Effector memory CD4-positive, alpha-beta T cell (primary cell): Measurements from ENCODE around the gene TTBK1.

ENCODE experiments used
- DNase-seq, 3 donors: peaks; one replicate each; pipeline ENCODE4 v3.0.0-alpha.2; 2020
- H3K27ac ChIP-seq: 2 replicates; pipeline ENCODE4 v1.7.0; 2013; ENCODE audit warnings: mild to moderate bottlenecking, low read length, moderate library complexity; ENCODE audit not compliant: insufficient read depth, poor library complexity, severe bottlenecking
- H3K27me3 ChIP-seq: replicated peaks from 2 replicates; pipeline ENCODE4 v1.7.0; 2013; ENCODE audit warnings: mild to moderate bottlenecking, low read length; ENCODE audit not compliant: insufficient read depth, control insufficient read depth, poor library complexity, severe bottlenecking
- H3K36me3 ChIP-seq: 2 replicates; pipeline ENCODE4 v1.7.0; 2013; ENCODE audit warnings: mild to moderate bottlenecking, low read length, moderate library complexity; ENCODE audit not compliant: control insufficient read depth, insufficient read depth
- H3K4me1 ChIP-seq: 2 replicates; pipeline ENCODE4 v1.7.0; 2013; ENCODE audit warnings: low read length, mild to moderate bottlenecking; ENCODE audit not compliant: control insufficient read depth, insufficient read depth, poor library complexity, severe bottlenecking
- H3K4me3 ChIP-seq: 2 replicates; pipeline ENCODE4 v1.7.0; 2013; ENCODE audit warnings: low read length, low read depth, mild to moderate bottlenecking; ENCODE audit not compliant: insufficient read depth, poor library complexity, severe bottlenecking
- H3K9me3 ChIP-seq: 2 replicates; pipeline ENCODE4 v1.7.0; 2013; ENCODE audit warnings: mild to moderate bottlenecking, low read length, moderate library complexity; ENCODE audit not compliant: control insufficient read depth

TTBK1 gene

DNA sequence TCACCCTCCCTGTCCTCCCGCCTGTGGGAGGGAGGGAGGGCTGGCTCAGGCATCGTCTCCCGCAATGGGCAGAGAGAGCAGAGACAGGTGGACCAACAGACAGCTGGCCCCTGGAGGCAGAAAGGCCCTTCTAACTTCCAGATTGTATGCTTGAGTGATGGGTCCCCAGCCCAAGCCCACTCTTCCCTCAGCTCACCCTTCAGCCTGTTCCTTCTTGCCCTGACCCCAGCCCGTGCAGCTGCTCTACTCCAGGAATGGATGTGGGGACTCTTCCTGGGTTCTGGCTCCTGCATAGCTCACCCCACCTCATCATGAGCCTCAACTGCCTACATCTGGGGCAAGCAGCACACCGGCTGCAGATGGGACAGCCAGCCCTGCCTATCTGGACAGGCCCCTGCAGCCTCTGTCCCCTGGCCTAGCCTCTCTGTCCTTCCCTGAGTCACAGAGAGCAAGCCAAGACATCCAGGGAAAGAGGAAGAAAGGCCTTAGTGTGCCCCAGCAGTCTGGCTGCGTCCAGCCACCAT lies 43.2 kb downstream of the TTBK1 start:
- no peaks in the 10 kb centered on the region for H3K36me3 ChIP-seq
- no peaks in the 10 kb centered on the region for H3K27me3 ChIP-seq
- DNase-seq = no peak
- no peaks in the 10 kb centered on the region for H3K4me1 ChIP-seq
- H3K27ac ChIP-seq = no peak overlapping the region
- no peaks in the 10 kb centered on the region for H3K9me3 ChIP-seq
- H3K4me3 ChIP-seq = no peak overlapping the region

DNA sequence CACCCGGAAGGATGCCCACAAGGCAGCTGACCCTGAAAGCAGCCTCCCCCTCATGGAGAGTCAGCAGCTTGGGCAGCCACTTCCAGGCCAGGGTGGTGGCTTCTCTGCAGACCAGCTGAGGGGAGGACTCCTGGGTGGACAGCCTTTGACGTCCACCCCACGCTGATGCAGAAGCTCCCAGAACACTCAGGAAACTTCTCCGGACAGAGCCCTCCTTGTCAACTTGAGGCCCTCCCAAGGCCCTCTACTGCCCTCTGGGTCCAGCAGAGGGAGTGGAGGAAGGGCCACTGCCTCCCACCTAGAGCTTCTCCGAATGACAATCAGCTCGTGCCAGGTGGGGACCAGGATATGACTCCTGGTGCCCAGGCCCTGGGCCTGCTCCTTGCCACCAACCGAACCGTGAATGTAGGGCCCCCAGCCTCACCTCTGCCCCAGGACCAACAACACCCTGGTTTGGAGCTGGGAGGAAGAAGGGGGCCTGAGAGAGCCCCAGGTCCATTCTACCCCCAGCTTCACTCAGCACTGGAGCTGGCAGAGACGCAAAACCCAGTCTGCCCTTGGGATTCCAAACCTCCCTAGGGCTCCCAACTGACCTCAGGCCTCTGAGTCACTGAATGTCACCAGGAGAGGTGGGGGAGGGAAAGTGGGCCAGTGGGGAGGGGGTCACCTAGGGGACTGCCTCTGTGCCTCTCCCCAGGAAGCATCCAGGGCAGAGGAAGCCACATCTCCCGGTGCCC lies 43.9 kb downstream of the TTBK1 start:
- DNase-seq = no peak
- H3K4me1 ChIP-seq = no peaks in the 10 kb centered on the region
- H3K9me3 ChIP-seq = no peaks in the 10 kb centered on the region
- H3K4me3 ChIP-seq = no peak overlapping the region
- H3K27me3 ChIP-seq = no peaks in the 10 kb centered on the region
- H3K27ac ChIP-seq = no peak overlapping the region
- H3K36me3 ChIP-seq = no peaks in the 10 kb centered on the region

DNA sequence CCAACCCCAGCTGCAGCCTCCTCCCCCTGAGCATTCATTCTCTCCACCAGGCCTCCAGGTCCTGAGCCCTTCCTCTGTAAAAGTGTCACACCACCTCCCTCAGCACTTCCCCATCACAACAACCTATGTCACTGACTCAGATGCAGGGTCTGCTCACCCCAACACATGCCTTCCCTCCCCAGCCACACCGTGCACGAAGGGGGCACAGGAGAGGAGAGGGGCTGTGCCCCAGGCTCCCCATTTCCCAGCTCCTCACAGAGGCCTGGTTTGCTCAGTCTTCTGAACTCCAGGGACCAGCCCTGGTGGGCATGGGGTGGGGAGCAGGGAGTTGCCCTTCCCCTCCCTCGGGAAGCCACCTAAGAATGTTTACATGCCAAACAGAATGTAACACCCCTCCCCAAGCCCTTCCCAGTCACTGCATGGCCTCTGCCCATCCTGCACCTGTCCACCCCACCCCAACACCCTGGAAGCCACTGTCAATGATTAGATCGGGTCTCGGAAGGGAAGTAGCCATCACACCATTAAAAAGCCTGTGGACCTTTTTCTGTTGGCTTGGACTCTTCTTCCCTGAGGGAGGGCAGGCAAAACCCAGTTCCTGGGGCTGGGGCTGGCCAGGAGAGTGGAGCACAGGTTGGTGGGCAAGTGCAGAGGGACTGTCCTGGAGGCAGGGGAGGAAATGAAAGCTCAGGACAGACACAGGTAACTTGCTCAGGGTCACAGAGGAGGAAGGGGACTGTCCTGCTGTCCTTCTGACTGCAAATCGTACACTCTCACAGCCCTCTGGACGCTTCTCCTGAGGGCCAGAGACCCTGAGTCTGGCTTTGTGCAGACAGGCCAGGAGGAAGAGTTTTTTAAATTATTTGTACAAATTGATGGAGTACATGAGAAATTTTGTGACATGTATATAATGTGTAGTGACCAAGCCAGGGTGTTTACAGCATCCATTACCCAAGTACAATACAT lies 44.7 kb downstream of the TTBK1 start:
- Histone ChIP-seq H3K27ac (no peak overlapping the region), H3K27me3 (no peaks in the 10 kb centered on the region), H3K4me3 (no peak overlapping the region), H3K36me3 (no peaks in the 10 kb centered on the region), H3K4me1 (no peaks in the 10 kb centered on the region), H3K9me3 (no peaks in the 10 kb centered on the region)
- no peak for DNase-seq

DNA sequence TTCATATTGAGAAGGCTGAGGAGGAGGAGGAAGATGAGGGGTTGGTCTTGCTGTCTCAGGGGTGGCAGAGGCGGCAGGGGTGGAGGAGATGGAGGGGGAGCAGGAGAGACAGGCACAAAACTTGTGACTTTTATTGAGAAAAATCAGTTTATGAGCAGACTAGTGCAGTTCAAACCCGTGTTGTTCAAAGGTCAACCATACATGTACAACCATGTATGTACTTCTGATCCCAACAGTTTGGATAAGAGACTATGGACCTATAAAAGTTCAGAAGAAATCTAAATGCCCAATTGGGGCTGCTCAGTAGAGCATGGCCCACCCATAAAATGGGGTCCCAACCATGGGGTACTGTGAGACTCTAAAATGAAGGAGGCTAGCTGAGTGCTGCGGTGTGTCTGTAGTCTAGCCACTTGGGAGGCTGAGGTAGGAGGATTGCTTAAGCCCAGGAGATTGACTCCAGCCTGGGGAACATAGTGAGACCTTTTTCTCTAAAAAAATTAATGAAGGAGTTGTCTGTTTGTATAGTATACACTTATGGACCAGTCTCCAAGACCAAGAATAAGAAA lies 47.1 kb downstream of the TTBK1 start:
- no peaks in the 10 kb centered on the region for H3K4me1 ChIP-seq
- DNase-seq = no peak
- H3K27ac ChIP-seq = no peak overlapping the region
- no peaks in the 10 kb centered on the region for H3K27me3 ChIP-seq
- no peaks in the 10 kb centered on the region for H3K9me3 ChIP-seq
- no peaks in the 10 kb centered on the region for H3K36me3 ChIP-seq
- no peak overlapping the region for H3K4me3 ChIP-seq

DNA sequence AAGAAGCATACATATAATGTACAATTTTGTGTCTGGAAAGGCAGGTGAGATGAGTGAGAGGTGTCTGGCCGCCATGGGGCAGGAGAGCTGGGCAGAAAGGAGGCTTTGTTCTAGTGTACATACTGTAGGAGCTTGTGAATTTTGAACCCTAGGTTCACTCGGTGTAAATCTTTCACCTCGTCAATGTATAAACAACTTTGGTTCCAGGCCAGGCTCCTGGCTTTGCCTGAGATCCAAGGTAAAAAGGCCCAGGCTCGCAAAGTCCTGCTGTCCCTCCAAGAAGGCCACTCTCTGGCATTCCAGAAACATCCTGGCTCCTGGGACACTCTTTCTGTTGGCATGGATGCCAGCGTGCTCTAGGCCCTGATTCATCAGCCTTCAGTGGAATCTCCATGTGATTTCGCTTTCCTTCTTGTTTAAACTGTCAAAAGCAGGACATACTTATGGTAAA lies 47.6 kb downstream of the TTBK1 start:
- Histone ChIP-seq H3K9me3 (no peaks in the 10 kb centered on the region), H3K4me3 (no peak overlapping the region), H3K36me3 (no peaks in the 10 kb centered on the region), H3K27me3 (no peaks in the 10 kb centered on the region), H3K4me1 (no peaks in the 10 kb centered on the region), H3K27ac (no peak overlapping the region)
- no peak for DNase-seq

DNA sequence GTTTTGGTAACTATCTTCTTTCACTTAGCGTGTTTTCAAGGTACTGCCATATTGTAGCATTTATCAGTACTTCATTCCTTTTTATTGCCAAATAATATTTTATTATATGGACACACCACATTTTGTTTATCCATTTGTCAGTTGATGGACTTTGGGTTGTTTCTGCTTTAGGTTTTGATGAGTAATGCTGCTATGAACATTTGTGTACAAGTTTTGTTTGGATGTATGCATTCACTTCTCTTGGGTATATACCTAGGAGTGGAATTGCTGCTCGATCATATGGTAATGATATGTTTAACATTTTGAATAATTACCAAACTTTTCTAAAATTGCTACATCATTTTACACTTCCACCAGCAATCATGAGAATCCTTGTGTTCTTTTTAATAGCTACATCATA lies 48.4 kb downstream of the TTBK1 start:
- Histone ChIP-seq H3K9me3 (no peaks in the 10 kb centered on the region), H3K4me3 (no peak overlapping the region)

DNA sequence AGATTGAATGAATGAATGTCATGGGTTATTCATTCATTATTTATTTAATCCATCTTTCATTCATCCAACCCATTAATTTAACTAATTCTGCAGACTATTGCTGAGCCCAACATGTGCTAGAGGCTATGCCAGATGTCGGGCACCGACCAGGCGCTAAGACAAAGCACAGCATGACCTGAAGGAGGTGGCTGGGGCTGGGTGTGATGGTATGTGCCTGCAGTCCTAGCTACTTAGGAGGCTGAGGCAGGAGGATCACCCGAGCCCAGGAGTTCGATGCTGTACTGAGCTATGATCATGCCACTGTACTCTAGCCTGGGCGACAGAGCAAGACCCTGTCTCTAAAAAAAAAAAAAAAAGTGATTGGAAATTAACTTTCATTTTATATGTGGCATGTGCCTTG lies 49.1 kb downstream of the TTBK1 start:
- H3K4me3 ChIP-seq = no peak overlapping the region
- DNase-seq = no peak
- H3K36me3 ChIP-seq = no peaks in the 10 kb centered on the region
- H3K27me3 ChIP-seq = no peaks in the 10 kb centered on the region
- no peaks in the 10 kb centered on the region for H3K9me3 ChIP-seq
- H3K27ac ChIP-seq = no peak overlapping the region
- H3K4me1 ChIP-seq = no peaks in the 10 kb centered on the region

More for the DNA sequence above, 48.4 kb downstream of the TTBK1 start:
- H3K36me3 ChIP-seq = no peaks in the 10 kb centered on the region
- DNase-seq = no peak
- H3K4me1 ChIP-seq = no peaks in the 10 kb centered on the region
- no peak overlapping the region for H3K27ac ChIP-seq
- no peaks in the 10 kb centered on the region for H3K27me3 ChIP-seq

DNA sequence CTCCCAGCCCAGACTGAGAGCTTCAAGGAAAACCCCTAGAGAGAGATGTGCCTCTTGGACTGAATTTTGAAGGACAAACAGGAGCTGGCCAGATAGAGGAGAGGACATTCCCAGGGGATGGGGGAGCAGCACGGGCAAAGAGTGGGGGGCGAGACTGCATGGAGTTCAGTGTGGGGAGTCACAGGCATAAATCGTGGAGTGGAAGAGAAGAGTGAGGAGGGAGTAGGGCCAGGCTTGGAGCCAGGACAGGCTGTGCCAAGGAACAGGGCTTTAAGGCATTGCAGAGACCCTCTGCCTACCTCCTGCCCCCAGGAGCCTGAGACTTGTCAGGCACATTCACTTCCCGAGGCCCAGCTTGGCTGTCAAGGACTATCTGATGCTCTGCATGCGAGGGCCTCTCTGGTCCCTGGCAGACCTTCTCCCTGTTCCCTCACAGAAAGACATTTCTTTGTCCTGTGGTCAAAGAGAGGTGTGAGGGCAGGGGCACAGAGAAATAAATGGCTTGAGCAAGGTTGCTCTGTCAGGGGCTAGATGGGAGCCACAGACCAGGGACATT lies 49.6 kb downstream of the TTBK1 start:
- H3K9me3 ChIP-seq = no peaks in the 10 kb centered on the region
- H3K27me3 ChIP-seq = no peaks in the 10 kb centered on the region
- H3K36me3 ChIP-seq = no peaks in the 10 kb centered on the region
- no peak overlapping the region for H3K4me3 ChIP-seq
- H3K4me1 ChIP-seq = no peaks in the 10 kb centered on the region
- no peak for DNase-seq
- H3K27ac ChIP-seq = no peak overlapping the region

DNA sequence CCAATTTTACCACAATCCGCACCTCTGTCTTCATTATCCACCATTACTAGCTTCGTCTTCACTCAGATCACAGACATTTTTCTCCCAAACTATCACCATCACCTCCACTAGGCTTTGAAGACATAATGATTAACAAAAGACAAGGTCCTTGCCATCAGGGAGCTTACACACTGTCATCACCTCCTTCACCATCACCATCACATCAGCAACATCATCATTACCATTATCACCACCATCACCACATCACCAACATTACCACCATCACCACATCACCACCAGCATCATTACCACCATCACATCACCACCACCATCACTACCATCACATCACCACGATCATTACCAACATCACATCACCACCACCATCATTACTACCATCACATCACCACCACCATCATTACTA lies 50.4 kb downstream of the TTBK1 start:
- no peaks in the 10 kb centered on the region for H3K36me3 ChIP-seq
- H3K9me3 ChIP-seq = no peaks in the 10 kb centered on the region
- no peaks in the 10 kb centered on the region for H3K4me1 ChIP-seq
- H3K4me3 ChIP-seq = no peak overlapping the region
- no peak for DNase-seq
- H3K27me3 ChIP-seq = no peaks in the 10 kb centered on the region
- no peak overlapping the region for H3K27ac ChIP-seq
